Fibroblast of lung (primary cell): ENCODE measurements around the gene FBRSL1. TPM values are rescaled to one million over a fixed set of nuclear protein-coding genes. Genes with fewer than 3 reads are reported as not detected.

Experiments used
- DNase-seq, 2 donors: peaks; one replicate each; pipeline versions ENCODE4 v3.0.0 to v3.0.0-alpha.2; 2010; ENCODE audit warnings: low read depth in 2 of 2
- H2AFZ ChIP-seq: 2 replicates; pipeline ENCODE4 v1.5.1; 2012; ENCODE audit warnings: low read length, control low read depth, inconsistent platforms
- H3K27ac ChIP-seq: 2 replicates; pipeline ENCODE4 v1.5.1; 2011; ENCODE audit warnings: low read length, control low read depth; ENCODE audit not compliant: insufficient read depth
- H3K27me3 ChIP-seq: 2 replicates; pipeline ENCODE4 v1.5.1; 2011; ENCODE audit warnings: mild to moderate bottlenecking, low read length; ENCODE audit not compliant: control insufficient read depth, insufficient read depth
- H3K36me3 ChIP-seq: 2 replicates; pipeline ENCODE4 v1.5.1; 2011; ENCODE audit warnings: low read length; ENCODE audit not compliant: control insufficient read depth, insufficient read depth
- H3K4me1 ChIP-seq: 2 replicates; pipeline ENCODE4 v1.5.1; 2011; ENCODE audit warnings: low read length; ENCODE audit not compliant: control insufficient read depth, insufficient read depth; ENCODE audit errors: extremely low read depth
- H3K4me2 ChIP-seq: 2 replicates; pipeline ENCODE4 v1.5.1; 2011; ENCODE audit warnings: low read length, control low read depth; ENCODE audit not compliant: insufficient read depth; ENCODE audit errors: extremely low read depth
- H3K4me3 ChIP-seq, 4 experiments: fragments of 200-600 bp in 1 of 4; sonication (generic) in 1 of 4; replicated peaks in 1 of 4; 2 replicates each; pipeline ENCODE4 v1.5.1; 2011 to 2016; ENCODE audit warnings: low read length in 4 of 4, low read depth in 3 of 4, mild to moderate bottlenecking in 3 of 4, control low read depth in 2 of 4, inconsistent platforms in 1 of 4, mixed read lengths in 1 of 4; ENCODE audit not compliant: insufficient read depth in 1 of 4; ENCODE audit errors: control extremely low read depth in 1 of 4
- H3K79me2 ChIP-seq: 2 replicates; pipeline ENCODE4 v1.5.1; 2012; ENCODE audit warnings: mild to moderate bottlenecking, low read length, inconsistent platforms; ENCODE audit not compliant: control insufficient read depth, insufficient read depth
- H3K9ac ChIP-seq: 2 replicates; pipeline ENCODE4 v1.5.1; 2011; ENCODE audit warnings: mild to moderate bottlenecking, low read length, control low read depth; ENCODE audit not compliant: insufficient read depth
- H3K9me3 ChIP-seq: 2 replicates; pipeline ENCODE4 v1.5.1; 2012; ENCODE audit warnings: low read depth, low read length; ENCODE audit not compliant: control insufficient read depth, insufficient read depth
- H4K20me1 ChIP-seq: 2 replicates; pipeline ENCODE4 v1.5.1; 2011; ENCODE audit warnings: low read length; ENCODE audit not compliant: control insufficient read depth, insufficient read depth; ENCODE audit errors: extremely low read depth
- CTCF ChIP-seq, 2 donors: IDR thresholded peaks in 1 of 2; conservative IDR thresholded peaks in 1 of 2; 1 replicate in 1 of 2; 2 replicates in 1 of 2; pipeline ENCODE4 v1.5.1; 2011 to 2012; ENCODE audit warnings: low read length in 2 of 2, control low read depth in 1 of 2, inconsistent platforms in 1 of 2, low read depth in 1 of 2, mild to moderate bottlenecking in 1 of 2
- EZH2 ChIP-seq: IDR thresholded peaks from 2 replicates; pipeline ENCODE4 v1.5.1; 2012; ENCODE audit warnings: low read length, control low read depth, mild to moderate bottlenecking; ENCODE audit errors: missing control alignments
- polyA plus RNA-seq, 2 donors: library from polyadenylated mRNA; depleted of rRNA in 1 of 2; stranded (reverse) in 1 of 2; unstranded in 1 of 2; fragments of >200 nt; gene quantifications; 2 replicates each; pipeline ENCODE4 v1.2.1, GENCODE V29; 2011 to 2012; ENCODE audit warnings: missing spikeins in 1 of 2
- total RNA-seq: library from RNA; depleted of rRNA; stranded (reverse); fragments of >200 nt; gene quantifications from 2 replicates; pipeline ENCODE4 v1.2.1, GENCODE V29; 2014

Gene FBRSL1
- total and polyA plus RNA-seq, 2 donors (not counting 1 experiment from before 2014, with no cell fraction given), result 1.4 to 1.8 TPM

GRCh38 chr12:132492951-132493350 lies 3.0 kb downstream of the FBRSL1 start:
- Histone ChIP-seq H3K79me2 (peaks cover 58% of the 10 kb centered on the region), H4K20me1 (peaks cover 1% of the 10 kb centered on the region), H3K27ac (no peak overlapping the region), H3K27me3 (no peaks in the 10 kb centered on the region), H2AFZ (no peak overlapping the region), H3K4me1 (no peaks in the 10 kb centered on the region), H3K36me3 (no peaks in the 10 kb centered on the region), H3K4me3 (no peak overlapping the region), H3K4me2 (no peak overlapping the region), H3K9me3 (no peaks in the 10 kb centered on the region), H3K9ac (no peak overlapping the region)
- DNase-seq, result no peak
- TF ChIP-seq EZH2 (no peak), CTCF (conservative IDR thresholded peaks at IDR 0.05 in 1 of 2, IDR thresholded peaks at IDR 0.05 in 1 of 2; ENCODE audit: low read depth in 1 of 2, low read length in 2 of 2) (no peak)

GRCh38 chr12:132493482-132494178 lies 3.7 kb downstream of the FBRSL1 start:
- Histone ChIP-seq H3K4me1 (no peaks in the 10 kb centered on the region), H3K9me3 (no peaks in the 10 kb centered on the region), H3K36me3 (no peaks in the 10 kb centered on the region), H4K20me1 (peaks cover 1% of the 10 kb centered on the region), H3K9ac (no peak overlapping the region), H3K79me2 (peaks cover 61% of the 10 kb centered on the region), H3K4me3 (no peak overlapping the region), H3K27me3 (no peaks in the 10 kb centered on the region), H3K27ac (no peak overlapping the region), H3K4me2 (no peak overlapping the region), H2AFZ (no peak overlapping the region)
- no peak for TF ChIP-seq EZH2
- no peak for TF ChIP-seq CTCF (conservative IDR thresholded peaks at IDR 0.05 in 1 of 2, IDR thresholded peaks at IDR 0.05 in 1 of 2; ENCODE audit: low read depth in 1 of 2, low read length in 2 of 2)
- no peak for DNase-seq

DNA sequence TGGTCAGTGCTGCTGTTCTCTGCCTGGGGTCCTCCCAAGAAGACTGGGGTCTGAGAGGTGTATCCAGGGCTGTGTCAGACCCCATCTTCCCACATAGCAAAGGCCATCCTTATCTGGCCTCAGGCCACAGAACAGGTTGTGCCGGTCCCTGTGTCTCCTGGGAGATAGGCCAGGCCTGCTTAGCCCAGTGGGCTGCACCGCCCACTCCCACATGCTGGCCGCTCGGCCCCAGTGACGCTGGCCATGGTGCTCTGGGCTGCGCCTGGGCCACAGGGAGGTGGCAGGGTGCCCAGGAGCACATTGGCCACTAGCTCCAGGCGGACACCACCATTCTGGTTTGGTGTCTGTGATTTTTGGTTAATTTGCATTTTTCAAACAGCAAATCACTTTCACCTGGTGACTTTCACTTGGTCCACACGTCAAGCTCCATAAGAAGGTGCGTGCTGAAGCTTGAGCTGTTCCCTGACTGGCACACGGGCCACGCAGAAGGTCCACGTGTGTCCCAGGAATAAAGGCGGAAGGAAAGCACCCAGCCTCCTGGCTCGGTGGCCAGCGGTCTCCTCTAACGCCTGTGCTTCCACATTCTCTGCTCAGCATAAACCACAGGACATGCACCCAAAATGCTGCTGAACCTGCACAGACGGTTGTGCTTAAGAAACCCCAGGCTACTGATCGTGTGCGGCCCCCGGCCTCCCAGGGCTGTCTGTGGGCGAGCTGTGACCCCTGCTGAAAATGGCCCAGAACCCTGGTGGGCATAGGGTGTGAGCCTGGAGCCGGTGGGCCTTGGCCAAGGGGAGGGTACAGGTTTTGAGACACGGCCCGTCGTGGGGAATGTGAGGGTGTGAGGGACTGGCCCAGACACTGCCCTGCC lies 4.6 kb downstream of the FBRSL1 start:
- H3K4me2 ChIP-seq, result no peak overlapping the region
- H3K27me3 ChIP-seq, result no peaks in the 10 kb centered on the region
- no peak overlapping the region for H3K27ac ChIP-seq
- peaks cover 62% of the 10 kb centered on the region for H3K79me2 ChIP-seq
- H3K4me1 ChIP-seq, result no peaks in the 10 kb centered on the region
- H3K4me3 ChIP-seq, result no peak overlapping the region
- DNase-seq, result no peak
- no peak overlapping the region for H2AFZ ChIP-seq
- H4K20me1 ChIP-seq, result peaks cover 1% of the 10 kb centered on the region
- no peaks in the 10 kb centered on the region for H3K36me3 ChIP-seq
- no peak overlapping the region for H3K9ac ChIP-seq
- TF ChIP-seq EZH2, result no peak
- TF ChIP-seq CTCF (conservative IDR thresholded peaks at IDR 0.05 in 1 of 2, IDR thresholded peaks at IDR 0.05 in 1 of 2; ENCODE audit: low read depth in 1 of 2, low read length in 2 of 2), result no peak
- no peaks in the 10 kb centered on the region for H3K9me3 ChIP-seq
